ENCODE results near the gene ZBTB48. TPM values are rescaled to one million over a fixed set of nuclear protein-coding genes. Genes with fewer than 3 reads are reported as not detected.

Gene ZBTB48
- total RNA-seq, 1 experiment from 2014 or later, result 11.4 TPM

DNA sequence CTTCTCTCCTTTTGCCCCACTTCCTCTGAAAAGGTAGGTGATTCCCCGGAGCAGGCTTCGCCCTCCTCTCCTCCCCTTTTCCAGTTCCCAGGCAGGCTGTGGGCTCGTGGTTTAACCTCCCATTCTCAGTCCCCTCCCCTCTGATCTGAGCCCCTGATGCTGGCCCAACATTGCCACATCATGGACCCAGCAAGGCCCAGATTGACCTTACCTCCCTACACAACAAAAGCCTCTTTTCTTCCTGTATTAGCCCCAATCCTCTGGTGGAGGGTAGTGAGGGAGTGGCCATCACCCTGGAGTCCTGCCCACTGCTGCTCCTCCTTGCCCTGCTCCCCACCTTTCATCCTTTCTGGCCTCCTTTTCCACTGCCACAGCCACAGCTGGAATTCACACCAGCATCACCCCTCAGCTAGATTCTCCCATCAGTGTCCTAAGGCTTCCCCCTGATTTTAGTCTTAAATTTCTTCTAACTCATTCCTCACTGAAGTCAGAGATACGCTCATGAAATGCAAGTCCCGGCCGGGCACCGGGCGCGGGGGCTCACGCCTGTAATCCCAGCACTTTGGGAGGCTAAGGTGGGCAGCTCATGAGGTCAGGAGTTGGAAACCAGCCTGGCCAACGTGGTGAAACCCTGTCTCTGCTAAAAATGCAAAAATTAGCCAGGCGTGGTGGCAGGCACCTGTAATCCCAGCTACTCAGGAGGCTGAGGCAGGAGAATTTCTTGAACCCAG is 7.0 kb upstream of the ZBTB48 start:
- no peak for DNase-seq (ENCODE audit: low read depth)

DNA sequence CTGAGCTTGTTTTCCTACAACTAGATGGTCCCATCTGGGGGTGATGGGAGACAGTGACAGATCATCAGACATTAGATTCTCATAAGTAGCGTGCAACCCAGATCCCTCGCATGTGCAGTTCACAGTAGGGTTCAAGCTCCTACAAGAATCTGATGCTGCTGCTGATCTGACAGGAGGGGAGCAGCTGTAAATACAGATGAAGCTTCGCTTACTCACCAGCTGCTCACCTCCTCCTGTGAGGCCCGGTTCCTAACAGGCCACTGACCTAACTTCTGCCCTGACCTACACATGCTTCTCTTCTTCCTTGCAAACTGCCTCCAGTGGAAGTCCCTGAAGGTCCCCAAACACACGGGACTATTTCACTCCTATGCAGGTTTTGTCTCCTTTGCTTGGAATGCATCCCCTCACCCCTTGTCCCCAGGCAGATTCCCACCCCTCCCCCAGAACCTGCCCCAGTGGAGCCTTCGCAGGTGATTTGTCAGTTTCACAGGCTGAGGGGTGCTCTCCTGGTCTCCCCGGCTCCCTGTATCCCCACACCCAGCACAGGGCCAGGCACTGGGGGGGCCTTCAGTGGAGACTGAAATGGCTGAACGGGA is 5.7 kb upstream of the ZBTB48 start:
- DNase-seq (ENCODE audit: low read depth), result no peak

DNA sequence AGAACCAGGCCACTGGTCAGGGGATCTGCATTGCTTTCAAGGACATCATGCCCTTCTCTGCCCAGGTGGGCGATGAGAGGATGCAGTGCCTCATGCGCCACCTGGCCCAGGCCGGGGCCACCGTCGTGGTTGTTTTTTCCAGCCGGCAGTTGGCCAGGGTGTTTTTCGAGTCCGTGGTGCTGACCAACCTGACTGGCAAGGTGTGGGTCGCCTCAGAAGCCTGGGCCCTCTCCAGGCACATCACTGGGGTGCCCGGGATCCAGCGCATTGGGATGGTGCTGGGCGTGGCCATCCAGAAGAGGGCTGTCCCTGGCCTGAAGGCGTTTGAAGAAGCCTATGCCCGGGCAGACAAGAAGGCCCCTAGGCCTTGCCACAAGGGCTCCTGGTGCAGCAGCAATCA is 5.0 kb upstream of the ZBTB48 start:
- DNase-seq (ENCODE audit: low read depth), result no peak

DNA sequence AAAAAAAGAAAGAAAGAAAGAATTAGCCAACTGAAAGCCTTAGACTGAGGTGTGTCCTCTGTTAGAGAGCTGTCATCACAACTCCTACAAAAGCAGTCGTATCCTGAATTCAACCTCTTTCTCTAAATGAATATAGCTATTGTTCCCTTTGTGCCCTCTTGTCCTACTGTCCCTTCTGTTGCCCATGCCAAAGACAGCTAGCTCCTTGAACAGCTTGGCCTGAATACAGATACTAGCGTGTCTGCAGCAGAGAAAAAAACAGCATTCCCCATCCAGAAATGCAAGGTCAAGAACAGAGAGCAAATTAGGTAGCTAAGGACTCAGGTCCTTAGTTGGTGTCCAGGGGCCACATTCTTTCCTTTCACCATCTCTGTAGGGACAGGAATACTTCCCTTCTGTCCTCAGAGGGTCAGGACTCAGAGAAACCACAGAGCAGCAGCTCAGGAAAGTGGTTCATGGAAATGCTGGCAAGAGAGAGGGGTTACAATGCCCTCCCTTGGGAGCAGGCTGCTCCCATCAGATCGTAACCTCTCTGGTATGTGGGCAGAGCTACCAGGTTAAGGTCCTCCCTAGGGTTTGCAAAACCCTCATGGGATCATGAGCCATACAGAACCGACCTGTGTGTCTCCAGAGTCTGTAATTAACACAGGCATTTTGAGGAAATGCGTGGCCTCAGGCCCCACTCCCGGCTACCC is 1.8 kb upstream of the ZBTB48 start:
- no peak for DNase-seq (ENCODE audit: low read depth)

DNA sequence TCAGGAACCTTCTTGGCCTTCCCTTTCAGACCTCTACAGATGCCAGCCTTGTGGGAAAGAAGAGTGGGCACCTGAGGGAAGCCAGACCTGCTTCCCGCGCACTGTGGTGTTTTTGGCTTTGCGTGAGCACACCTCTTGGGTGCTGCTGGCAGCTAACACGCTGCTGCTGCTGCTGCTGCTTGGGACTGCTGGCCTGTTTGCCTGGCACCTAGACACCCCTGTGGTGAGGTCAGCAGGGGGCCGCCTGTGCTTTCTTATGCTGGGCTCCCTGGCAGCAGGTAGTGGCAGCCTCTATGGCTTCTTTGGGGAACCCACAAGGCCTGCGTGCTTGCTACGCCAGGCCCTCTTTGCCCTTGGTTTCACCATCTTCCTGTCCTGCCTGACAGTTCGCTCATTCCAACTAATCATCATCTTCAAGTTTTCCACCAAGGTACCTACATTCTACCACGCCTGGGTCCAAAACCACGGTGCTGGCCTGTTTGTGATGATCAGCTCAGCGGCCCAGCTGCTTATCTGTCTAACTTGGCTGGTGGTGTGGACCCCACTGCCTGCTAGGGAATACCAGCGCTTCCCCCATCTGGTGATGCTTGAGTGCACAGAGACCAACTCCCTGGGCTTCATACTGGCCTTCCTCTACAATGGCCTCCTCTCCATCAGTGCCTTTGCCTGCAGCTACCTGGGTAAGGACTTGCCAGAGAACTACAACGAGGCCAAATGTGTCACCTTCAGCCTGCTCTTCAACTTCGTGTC is 995 bp upstream of the ZBTB48 start:
- no peak for DNase-seq (ENCODE audit: low read depth)

DNA sequence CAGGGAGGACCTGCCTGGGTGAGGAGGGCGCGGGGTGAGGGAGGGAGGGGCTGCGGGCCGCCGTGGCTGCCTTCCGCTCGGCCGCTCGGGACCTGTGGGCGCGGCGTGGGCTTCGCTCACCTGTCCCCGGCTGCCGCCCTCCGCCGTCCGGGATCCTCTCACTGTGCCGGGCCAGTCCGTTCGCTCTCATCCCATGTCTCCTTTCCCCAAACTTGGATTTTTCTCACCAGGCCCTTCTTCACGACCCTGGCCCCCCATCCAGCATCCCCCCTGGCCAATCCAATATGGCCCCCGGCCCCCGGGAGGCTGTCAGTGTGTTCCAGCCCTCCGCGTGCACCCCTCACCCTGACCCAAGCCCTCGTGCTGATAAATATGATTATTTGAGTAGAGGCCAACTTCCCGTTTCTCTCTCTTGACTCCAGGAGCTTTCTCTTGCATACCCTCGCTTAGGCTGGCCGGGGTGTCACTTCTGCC is 362 bp downstream of the ZBTB48 start:
- DNase-seq (ENCODE audit: low read depth), result no peak

DNA sequence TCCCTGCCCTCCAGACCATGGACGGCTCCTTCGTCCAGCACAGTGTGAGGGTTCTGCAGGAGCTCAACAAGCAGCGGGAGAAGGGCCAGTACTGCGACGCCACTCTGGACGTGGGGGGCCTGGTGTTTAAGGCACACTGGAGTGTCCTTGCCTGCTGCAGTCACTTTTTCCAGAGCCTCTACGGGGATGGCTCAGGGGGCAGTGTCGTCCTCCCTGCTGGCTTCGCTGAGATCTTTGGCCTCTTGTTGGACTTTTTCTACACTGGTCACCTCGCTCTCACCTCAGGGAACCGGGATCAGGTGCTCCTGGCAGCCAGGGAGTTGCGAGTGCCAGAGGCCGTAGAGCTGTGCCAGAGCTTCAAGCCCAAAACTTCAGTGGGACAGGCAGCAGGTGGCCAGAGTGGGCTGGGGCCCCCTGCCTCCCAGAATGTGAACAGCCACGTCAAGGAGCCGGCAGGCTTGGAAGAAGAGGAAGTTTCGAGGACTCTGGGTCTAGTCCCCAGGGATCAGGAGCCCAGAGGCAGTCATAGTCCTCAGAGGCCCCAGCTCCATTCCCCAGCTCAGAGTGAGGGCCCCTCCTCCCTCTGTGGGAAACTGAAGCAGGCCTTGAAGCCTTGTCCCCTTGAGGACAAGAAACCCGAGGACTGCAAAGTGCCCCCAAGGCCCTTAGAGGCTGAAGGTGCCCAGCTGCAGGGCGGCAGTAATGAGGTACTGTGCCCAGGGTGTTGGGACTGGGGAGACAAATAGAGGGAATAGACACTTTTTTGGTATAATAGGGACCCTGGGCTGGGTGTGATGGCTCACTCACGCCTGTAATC is 1.0 kb downstream of the ZBTB48 start:
- no peak for DNase-seq (ENCODE audit: low read depth)

DNA sequence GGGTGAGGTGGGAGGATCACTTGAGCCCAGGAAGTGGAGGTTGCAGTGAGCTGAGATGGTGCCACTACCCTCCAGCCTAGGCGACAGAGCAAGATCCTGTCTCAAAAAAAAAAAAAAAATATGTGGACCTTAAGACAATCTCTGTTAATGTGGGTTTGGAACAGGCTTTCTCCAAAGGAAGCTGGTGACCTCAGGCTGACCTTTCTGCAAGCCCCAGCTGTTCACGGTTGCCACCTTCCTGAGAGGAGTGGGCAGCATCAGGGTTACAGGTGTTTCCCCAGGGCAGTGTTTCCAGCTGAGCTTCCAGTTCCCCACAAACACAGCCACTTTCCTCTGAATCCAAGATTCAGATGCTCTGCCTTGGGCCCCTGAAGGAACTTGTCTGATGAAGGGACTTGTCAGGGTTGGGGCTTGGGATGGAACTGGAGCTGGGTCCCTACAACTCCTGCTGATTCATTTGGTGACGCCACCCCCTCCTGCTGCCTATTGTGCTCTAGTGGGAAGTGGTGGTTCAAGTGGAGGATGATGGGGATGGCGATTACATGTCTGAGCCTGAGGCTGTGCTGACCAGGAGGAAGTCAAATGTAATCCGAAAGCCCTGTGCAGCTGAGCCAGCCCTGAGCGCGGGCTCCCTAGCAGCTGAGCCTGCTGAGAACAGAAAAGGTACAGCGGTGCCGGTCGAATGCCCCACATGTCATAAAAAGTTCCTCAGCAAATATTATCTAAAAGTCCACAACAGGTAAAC is 1.9 kb downstream of the ZBTB48 start:
- DNase-seq (ENCODE audit: low read depth), result no peak

DNA sequence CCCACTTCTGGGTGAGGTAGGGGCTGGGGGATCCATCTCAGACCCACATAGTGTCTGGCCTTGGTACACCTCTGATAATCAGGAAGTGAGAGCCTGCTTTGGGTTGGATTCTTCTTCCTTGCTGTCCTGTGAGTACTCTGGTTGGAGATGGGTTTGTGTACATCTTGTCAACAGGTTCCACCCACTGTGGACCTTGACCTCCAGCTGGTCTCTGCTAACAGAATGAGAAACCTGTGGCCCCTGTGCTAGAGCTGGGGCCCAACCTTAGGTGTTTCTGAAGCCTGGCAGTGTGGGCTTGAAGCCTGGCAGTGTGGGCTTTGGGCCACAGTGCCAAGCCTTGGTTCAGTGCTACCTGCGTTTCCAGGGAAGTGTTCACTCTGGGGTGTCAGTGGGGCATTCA is 2.6 kb downstream of the ZBTB48 start:
- no peak for DNase-seq (ENCODE audit: low read depth)

DNA sequence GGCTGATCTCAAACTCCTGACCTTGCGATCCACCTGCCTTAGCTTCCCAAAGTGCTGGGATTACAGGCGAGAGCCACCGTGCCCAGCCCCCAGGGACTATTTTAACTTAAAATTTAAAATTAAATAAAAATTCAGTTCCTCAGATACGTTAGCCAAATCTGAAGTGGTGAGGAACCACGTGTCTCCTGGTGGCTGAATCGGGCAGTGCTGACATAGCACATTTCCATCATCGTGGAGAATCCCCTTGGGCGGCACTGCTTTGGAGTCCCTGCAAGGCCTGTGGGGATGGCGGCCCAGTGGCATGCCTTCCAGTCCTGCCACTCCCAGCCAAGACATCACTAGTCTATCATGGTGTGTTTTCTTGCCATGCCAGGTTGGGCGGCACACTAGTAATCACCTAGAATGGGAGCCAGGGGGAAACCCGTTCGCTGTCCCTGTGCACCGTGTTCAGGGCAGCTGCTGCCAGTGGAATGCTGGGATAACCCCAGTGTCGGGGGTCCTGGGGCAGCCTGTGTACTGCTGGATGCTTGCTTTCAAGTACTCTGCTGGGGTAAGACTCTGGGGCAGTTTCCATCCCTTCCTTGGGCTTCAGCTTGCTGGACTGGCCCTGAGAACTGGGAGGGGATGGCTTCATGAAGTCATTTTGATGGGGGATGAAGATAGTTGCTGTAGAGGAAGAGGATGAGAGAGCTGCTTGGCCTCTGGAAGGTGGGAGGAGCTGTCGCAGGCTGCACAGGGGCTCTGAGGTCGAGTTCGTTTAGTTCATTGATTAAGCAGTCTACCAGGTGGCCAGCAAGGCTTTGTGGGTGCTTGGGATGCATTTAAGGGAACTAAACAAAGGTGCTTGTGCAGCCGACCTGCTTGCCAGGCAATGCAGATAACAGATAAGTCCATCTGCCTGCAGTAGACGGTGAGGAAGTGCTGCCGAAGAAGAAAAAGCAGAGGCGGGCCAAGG is 4.6 kb downstream of the ZBTB48 start:
- DNase-seq (ENCODE audit: low read depth), result no peak

DNA sequence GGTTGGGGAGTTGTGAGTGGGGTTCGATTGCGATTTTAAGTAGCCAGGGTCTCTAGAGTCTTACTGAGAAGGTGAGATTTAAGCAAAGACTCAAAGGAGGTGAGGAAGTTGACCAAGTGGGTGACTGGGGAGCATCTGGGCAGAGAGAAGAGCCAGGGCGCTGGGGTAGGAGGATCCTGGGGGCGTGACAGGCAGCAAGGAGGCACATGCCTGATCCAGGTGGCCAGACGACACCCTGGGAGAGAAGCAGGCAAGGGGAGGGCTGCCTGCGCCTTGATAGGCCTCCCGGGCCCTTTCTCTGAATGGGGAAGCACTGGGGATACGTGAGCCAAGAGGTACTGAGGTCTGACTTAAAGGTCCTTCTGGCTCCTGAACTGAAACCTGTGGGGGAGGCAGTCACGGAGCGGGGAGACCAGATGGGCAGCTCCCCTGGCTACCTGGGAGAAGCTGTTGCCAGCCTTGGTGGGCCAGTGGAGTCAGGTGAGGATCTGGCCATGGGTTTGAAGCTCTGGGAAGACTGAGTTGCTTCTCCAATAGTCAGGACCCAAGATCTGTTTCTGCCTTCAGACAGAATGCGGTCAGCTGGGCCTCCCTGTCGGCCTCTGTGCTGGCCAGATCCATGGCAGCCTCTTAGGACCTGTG is 5.4 kb downstream of the ZBTB48 start:
- DNase-seq (ENCODE audit: low read depth), result no peak

DNA sequence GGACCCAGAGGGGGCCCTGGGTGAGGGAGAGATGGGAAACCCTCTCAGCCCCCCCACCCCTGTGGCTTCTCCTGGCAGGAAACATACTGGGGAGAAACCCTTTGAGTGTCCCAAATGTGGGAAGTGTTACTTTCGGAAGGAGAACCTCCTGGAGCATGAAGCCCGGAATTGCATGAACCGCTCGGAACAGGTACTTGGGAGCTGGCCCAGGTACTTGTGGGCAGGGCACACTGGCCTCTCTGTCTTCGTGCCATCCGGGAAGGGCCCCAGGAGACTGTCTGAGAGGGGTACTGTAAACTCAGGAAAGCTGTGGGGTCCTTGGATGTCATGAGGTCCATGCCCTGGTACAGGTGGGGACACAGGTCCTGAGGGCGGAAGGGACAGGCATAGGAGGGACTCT is 6.0 kb downstream of the ZBTB48 start:
- DNase-seq (ENCODE audit: low read depth), result no peak

DNA sequence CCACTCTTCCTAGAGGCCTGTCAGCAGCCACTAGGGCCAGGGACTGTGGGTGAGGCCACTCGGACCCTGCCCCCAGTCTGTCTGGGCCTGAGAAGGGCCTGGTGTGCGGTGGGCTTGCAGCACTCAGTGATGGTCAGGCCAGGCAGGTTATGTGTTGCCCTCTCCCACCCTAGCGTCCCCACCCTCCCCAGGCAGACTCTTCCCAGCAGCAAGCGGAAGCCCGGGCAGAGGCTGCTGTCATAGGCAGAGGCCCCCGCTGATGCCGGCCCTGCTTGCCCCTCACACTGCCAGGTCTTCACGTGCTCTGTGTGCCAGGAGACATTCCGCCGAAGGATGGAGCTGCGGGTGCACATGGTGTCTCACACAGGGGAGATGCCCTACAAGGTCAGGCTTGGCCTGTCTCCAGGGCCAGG is 6.6 kb downstream of the ZBTB48 start:
- no peak for DNase-seq (ENCODE audit: low read depth)

DNA sequence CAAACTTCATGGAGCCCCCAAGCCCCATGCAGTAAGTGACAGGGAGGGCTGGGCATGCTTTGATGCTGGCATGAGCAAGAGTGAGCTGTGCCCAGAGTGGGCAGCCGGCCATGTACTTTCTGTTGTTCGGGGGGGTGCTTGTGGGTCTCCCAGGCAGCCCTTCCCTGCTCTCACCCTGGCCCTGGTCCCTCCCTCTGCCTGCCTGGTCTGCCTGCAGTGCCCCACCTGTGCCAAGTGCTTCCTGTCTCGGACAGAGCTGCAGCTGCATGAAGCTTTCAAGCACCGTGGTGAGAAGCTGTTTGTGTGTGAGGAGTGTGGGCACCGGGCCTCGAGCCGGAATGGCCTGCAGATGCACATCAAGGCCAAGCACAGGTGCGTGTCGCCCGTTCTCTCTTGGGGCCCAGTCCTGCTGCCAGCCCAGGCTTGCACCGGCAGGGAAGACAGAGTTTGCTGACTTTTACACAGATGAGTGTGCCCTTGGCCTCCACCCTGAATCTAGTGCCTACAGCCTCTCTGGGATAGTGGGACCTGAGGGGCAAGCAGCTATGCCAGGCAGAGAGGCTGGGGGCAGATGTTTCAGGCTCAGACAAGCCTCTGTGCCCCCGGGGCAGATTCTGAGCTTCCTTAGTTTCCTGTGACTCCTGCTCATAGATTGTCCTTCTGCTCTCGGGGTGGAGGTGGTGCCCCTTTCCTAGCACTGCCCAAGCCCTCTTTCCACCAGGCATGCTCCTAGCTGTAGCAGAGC is 7.6 kb downstream of the ZBTB48 start:
- DNase-seq (ENCODE audit: low read depth), result no peak

DNA sequence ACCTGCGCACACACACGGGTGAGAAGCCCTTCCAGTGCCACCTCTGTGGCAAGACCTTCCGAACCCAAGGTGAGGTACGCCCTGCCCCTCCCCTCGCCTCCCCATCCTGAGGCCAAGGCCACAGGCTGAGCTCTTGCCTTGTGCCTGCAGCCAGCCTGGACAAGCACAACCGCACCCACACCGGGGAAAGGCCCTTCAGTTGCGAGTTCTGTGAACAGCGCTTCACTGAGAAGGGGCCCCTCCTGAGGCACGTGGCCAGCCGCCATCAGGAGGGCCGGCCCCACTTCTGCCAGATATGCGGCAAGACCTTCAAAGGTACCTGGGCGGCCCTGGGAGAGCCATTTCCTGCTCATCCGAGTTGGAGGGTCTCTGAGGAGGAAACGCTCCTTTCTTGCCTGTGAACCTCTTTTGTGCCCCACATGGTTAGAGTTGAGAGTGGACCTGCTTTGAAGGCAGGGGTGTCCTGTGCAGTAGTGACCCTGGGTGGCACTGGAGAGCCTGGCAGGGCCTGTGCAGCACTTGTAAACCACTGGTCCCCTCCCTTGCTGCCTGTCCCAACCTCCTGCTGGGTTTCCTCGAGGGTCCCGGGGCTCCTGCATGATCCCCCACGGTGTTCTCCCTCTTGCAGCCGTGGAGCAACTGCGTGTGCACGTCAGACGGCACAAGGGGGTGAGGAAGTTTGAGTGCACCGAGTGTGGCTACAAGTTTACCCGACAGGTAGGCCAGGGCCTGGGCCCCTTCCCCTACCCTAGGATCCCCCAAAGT is 8.5 kb downstream of the ZBTB48 start:
- no peak for DNase-seq (ENCODE audit: low read depth)

DNA sequence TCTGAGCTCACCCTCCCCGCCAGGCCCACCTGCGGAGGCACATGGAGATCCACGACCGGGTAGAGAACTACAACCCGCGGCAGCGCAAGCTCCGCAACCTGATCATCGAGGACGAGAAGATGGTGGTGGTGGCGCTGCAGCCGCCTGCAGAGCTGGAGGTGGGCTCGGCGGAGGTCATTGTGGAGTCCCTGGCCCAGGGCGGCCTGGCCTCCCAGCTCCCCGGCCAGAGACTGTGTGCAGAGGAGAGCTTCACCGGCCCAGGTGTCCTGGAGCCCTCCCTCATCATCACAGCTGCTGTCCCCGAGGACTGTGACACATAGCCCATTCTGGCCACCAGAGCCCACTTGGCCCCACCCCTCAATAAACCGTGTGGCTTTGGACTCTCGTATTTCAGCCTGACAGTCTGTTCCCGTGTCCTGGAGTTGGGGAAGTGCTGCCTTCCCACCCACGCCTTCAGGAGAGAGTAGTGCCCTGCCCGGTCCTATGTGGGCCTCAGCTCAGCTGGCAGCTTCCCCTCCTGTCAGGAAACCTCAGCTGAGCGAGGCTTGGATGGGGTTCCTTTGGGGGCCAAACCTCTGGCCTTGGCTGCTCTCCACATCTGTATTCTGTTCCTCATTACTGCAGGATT is 9.2 kb downstream of the ZBTB48 start:
- no peak for DNase-seq (ENCODE audit: low read depth)

DNA sequence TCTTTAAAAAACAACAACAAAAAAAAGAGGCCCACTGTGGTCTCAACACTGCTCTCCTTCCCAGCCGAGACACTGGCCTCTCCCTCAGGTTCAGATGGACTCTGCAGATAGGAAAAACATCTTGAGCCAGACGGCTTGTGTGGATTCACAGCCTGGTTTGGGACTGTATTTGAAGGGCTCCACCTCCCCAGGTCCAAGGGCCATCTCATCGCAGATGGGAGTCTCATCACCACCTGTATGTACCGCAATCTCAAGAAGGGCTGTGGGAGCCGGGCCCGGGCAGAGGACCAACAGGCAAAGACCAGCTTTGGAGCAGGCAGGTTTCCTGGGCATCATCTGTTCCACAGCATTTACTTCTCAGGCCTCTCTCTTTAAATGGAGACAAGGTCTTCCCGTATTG is 10.3 kb downstream of the ZBTB48 start:
- DNase-seq (ENCODE audit: low read depth), result no peak
